Right lobe of liver (tissue), 4 donors: Measurements from ENCODE around the gene PLEKHM2.

Experiments
- CTCF ChIP-seq, 4 donors: fragments of 200-600 bp in 3 of 4; fragments of 450-650 bp in 1 of 4; IDR thresholded peaks; one replicate each; pipeline versions ENCODE4 v1.5.1 to v1.8.0; 2016 to 2022; ENCODE audit warnings: antibody characterized with exemption in 4 of 4, mild to moderate bottlenecking in 2 of 4
- POLR2A ChIP-seq: fragments of 450-650 bp; IDR thresholded peaks from one replicate; pipeline ENCODE4 v1.6.1; 2017; ENCODE audit warnings: antibody characterized with exemption, mild to moderate bottlenecking
- donor health status: DM: no; HTN: no; CAD: no.
- donor health status: DM: no; HTN: no; CAD: no.
- donor health status: DM: no; HTN: yes; CAD: no.

GRCh38 chr1:15760520-15761211, 76.5 kb downstream of the PLEKHM2 start:
- TF ChIP-seq CTCF (IDR thresholded peaks at IDR 0.05) (no peak), POLR2A (no peak)
